CD4-positive, alpha-beta T cell treated with Interleukin-12 subunit alpha and Interleukin-12 subunit beta, for 1 hour (primary cell): ENCODE results near the gene OTOG.

Source experiments
- DNase-seq: peaks from one replicate; pipeline ENCODE4 v3.0.0-alpha.2; 2020

Gene OTOG

DNA sequence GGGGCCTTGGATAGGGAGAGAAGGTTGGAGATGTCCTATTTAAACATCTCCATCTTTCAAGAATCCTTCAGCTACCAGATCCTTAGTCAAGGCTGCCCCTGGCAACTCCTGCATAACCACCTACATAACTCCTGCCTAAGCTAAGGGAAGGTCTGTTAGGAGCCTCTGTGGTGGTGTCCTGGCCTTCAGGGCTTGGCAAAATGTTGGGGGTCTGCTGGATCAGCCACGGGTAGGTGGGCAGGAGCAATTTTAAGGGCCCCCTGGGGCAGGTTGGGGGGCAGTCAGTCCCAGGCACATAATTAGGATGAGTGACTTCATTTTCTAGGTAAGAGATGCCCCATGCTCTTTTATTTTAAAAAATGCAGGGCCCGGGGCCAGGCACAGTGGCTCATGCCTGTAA is 28.7 kb upstream of the OTOG start:
- no peak for DNase-seq

DNA sequence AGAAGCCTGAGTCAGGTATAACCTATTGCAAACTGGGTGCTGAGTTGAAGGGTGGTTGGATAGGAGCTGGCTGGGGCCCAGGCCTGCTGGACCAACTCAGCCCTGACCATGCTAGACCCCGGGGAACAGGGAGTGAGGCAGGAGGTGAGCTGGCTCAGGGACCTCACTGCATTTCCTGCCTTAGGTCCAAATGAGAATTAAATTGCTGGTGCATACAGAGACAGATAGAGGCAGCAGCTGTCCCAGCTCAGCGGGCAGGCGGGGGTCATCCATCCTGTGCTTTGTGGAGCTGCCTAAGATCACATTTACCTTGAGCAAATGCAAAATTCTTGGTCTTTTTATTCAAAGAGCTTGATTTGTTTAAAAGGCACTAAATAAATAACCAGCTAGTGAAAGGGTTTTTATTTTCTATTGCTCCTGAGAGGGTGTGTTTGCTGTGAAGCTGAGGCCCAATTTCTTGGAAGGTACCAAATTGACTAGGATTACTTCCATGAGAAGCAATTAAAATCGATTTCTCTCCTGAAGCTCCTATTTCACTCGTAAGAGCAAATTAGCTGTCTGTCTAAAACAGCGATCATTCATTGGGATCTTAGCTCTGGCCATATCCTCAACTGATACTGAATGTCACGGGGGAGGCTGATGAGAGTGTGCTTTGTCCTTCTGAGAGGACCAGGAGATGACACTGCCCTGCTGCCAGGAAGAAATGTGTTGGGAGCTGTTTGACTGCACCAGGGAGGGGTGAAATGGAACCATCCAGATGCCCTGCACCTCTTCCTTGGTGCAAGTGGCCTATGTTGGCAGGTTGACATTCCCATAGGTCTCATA is 27.8 kb upstream of the OTOG start:
- DNase-seq = no peak

DNA sequence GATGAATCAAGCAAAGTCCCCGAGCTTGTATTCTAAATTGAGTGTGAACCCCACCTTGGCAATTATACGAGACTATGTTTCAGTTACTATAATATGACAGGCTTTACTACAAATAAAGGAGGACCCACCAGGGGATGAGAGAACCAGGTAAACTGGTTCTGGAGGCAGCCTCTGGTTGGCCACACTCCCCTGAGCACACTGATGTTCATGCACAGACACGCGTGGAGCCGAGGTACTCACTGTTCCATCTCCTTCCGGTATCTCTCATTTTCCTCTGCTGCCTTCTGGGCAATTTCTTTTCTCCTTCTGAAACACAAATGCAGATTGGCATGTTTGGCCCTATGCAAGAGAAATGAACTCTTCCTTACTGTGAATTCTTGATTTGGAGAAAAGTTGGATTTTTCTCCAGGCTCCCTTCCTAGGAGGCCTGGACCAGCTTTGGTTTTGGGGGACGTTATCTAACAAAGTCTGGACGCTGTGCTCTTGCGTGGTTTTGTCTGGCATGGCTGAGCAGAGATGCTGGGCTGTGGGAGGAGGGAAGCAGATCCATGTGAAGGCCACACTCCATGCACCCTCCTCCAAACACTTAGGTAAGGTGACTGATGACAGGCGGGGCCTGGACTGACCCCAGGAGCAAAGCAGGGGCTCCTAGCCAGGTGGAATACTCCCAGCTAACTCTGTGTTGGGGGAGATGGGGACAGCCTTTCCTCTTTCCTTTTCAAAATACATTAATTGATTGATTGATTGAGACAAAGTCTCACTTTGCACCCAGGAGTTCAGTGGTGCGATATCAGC is 25.8 kb upstream of the OTOG start:
- no peak for DNase-seq

DNA sequence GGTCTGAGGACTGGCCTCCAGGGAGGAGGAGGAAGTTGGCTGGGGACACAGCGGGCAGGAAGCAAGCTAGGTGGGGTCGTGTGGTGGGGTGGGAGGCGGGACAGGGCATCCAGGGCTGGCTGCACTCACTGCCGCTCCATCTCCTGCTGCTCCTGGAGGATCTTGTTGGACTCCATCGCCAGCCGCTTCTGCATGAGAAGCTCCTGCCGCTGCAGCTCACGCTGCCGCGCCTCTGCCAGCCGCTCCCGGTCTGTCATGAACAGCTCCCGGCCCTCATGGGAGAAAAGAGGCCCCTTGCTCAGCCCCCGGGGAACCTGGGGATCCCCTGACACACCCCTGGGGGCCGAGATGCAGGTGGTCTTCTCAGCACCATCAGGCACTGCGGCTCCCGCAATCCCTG is 24.4 kb upstream of the OTOG start:
- DNase-seq = no peak

DNA sequence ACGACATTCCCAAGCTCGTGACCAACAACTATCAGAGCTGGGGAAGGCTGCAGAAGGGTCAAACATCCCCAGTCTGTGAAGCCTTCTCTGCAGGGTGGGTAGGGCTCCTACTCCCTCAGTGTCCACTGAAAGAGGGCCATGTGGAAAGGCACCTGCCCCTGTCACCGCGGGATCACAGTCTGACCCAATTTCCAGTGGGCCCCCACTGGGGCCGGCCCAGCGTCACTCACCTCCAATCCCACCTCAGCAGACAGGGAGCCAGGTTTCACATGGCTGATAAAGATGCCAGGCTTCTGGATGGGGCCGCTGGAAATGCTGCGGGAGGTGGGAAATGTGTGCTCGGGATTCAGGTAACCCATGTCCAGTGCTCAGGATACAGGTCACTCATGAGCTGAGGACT is 22.8 kb upstream of the OTOG start:
- DNase-seq = no peak

DNA sequence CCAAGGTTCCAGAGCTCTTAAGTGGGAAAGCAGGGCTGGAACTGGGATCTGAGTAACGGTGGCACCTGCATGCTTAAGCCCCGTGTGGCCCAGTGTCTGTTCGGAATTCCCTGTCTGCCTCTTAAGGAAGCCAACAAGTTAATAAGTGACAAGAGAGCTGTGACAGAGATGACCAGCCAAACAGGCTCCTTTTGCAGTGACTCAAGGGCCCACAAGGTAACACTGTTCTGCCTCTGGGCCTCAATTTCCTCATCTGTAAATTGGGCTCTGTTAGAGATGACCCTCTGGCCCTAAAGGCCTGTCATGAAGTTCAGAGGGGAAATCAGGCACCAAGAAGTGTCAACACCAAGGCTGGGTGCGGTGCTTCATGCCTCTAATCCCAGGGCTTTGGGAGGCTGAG is 21.5 kb upstream of the OTOG start:
- no peak for DNase-seq

DNA sequence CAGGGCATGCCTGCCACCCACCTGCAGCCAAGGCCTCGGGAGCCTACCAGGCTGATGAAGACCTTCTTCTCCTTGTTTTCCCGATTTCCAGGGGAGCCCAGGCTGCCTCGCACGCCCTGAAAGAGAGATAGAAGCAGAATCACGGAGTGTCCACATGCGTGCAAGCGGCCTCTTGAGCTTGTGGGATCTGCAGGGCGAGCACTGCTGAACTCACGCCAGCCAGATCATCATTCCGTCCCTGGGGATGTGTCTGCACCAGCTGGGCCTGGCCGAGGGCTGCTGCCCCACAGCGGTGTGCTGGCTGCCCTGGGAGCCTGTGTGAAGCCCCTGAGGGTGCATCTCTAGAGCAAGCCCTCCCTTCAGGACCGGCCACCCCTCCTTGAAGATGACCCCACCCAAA is 20.7 kb upstream of the OTOG start:
- DNase-seq = no peak

DNA sequence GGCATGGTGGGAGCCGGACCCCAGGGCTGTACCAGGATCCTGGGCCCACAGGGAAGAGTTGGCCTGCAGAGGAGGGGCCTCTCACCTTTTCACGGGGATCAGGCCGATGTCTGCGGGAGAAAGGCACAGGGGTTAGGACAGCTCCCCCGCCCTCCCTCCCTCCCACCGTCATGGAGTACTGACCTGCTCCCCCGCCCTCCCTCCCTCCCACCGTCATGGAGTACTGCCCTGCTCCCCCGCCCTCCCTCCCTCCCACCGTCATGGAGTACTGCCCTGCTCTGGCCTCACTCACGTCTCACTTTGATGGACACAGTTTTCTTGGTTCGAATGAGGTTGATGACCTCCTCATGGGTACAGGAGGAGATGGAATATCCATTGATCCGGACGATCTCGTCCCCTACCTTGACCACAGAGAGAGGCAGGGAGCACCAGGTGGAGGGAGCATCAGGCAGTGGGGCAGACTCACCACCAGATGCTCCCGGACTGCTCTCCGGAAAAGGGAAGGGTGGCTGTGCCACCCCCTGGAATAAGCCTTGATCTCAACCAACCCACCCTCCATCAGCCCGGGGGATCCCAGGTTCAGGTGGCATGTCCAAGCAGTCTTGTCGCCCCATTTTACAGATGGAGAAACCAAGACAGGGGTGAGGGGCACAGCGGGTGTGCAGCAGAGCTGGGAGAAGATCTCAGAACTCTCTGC is 20.0 kb upstream of the OTOG start:
- no peak for DNase-seq

DNA sequence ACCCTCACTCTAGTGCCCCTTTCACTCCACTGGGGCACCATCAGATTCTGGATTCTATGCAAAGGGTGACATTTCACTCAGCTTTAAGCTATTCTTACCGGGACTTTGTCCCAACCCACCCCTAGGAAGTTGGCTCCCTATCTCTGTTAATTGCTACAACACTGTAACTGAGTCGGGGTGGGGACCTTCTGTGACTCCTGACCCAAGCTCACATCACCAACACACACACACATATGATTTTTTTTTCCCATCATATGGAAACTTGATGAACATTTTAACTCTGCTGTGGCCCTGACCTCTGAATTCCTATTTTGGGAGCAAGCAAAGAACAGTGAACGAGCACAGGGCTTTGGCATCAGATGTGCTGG is 19.4 kb upstream of the OTOG start:
- no peak for DNase-seq

DNA sequence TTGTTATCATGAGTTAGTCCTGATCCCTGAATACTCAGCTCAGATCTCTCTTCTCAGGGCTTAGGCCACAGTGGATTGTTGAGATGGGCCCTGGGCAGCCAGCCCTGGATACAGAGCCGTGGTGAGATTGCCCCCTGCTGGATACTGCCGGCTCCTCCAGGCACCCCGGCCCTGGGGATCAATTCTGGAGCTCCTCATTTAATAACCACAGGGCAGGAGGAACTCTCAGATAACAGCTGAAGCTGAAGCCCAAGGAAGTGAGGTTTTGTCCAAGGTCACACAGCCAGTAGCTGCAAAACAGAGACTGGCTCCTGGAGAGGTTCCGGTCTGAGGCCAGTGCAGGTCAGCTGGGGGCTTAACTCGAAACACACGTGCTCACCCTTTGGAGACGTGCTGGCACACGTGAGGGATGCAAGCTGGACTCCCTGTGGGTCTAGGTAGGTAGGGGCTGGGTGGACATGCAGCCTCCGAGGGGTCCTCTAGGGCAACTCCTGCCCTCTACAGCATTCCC is 18.8 kb upstream of the OTOG start:
- DNase-seq = peak; percentile 31

DNA sequence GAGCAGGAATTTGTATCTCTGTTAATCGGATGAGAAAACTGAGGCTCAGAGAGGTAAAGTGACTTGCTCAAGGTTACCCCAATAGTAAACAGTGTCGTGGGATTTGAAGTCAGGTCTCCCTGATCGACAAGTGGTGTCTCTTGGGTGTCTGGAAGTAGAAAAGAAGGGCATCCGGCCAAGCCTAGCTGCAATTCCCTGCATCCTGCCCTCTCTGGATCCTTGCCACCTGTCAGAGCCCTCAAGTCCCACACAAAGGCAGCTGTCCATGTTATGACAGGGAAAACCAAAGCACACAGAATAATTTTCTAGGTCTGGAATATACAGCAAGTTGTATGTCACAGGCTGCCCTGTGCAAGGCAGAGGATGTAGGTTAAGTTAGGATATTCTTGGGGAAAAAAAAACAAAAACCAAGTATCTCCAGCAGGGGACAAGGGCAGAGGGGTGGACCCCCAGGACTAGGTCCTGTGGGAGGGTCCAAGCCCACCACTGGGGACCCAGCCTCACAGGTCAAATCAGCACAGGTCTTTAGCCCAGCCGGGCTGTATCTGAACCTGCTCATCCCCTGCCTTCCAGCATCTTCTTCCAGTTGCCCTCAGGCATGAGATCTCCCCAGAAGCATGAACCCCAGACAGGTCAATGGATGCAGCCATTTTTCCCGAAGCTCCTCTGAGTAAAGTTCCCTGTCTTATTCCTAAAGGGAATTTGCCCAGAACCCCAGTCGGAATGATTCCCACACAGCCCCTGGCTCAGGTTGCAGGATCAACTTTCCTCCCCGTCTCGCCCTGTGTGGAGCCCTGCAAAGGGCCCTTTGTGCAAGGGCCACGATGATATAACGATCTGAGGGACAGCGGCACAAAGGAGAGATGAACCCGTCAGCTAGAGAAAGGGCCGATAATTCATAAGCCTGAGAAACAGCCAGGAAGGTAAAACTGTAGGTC is 17.9 kb upstream of the OTOG start:
- DNase-seq = no peak

DNA sequence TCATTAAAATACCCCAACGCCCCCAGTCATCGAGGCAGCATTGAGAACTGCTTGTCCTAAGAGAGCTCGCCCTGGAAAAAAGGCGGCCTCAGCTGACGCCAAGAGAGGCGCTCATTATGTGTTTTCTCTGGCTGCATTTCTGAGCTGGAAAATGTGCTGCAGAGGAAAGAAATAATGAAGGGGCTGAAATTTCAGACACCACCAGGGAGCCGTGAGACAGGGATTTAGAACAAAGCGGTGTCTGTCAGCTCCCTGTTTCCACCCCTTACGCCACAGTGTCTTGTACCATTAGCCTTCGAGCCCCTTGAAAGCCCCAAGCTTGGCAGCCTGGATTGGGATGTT is 17.2 kb upstream of the OTOG start:
- no peak for DNase-seq

DNA sequence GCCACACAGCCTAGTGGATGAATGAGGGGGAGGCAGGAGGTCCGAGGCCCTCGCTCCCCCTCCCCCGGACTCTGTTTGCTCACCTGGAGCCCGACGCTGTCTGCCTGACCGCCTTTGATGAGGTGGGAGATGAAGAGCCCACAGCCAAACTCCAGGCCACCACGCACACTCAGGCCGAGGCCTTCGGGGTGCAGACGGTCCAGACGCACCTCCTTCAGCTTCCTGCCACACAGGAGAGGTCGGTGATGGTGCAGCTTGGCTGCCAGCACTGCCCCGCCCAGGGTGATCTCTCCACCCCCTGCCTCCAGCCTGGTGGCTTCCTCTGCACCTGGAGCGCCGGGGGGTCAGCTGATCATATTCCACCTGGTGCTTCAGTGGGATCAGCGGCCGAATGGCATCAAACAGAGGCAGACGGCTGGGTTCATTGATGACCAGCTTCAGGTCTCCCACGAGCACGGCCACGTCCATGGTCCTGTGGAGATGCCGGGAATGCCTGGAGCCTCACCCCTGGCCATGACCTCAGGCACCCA is 15.9 kb upstream of the OTOG start:
- DNase-seq = no peak

DNA sequence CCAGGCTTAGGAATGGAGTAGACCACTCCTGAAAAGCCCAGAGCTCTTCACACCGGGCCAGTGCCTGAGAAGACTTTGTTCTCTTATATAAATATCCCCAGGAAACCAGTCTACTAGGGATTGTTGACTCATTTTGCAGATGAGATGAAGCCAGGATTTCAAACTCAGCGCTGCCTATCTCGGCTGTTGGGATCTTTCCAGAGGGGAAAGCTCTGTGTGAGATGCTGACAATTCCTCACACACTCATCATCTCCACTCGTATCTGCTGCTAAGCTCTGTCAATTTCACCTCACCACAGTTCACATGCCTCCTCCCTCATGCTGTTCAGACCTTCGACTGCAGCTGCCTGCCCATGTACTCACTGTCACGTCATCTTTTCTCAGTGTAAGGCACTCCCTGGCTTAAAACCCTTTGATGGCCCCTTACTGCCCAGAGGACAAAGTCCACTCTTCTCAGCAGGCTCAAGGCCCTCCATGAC is 15.4 kb upstream of the OTOG start:
- DNase-seq = no peak

DNA sequence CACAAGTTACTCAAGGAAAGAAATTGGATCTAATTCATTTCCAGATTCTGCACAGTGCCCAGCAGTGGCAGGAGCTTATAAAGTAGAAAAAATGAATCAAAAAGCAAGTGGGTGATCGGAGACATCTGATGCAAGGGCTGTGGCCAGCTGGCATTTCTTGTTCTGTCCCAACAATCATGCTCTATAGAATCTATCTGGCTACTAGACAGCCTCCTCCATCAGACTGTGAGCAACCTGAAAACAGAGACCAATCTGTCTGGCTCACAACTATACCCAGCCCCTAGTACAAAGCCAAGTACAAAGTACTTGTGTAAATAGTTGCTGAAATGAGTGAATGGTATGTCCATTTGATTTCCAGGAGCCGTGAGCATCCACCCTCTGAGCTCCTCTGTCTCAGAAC is 14.3 kb upstream of the OTOG start:
- no peak for DNase-seq

DNA sequence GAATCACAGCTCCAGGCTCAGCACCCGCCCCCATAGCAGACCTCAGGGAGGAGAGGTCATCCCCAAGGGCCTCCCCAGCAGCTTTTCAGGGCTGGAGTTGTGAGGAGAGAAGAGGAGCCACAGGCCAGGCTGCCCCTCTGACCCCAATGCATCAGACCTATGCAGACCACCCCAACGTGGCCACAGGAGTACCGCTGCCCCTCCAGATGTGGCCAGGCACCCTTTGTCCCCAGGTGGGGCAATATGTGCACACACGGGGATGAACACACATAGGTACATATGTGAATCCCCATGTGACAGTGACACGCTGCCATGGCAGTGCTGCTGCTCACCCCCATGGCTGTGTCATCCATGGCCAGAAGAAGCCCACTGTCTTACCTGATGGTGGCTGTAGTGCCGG is 13.7 kb upstream of the OTOG start:
- no peak for DNase-seq

DNA sequence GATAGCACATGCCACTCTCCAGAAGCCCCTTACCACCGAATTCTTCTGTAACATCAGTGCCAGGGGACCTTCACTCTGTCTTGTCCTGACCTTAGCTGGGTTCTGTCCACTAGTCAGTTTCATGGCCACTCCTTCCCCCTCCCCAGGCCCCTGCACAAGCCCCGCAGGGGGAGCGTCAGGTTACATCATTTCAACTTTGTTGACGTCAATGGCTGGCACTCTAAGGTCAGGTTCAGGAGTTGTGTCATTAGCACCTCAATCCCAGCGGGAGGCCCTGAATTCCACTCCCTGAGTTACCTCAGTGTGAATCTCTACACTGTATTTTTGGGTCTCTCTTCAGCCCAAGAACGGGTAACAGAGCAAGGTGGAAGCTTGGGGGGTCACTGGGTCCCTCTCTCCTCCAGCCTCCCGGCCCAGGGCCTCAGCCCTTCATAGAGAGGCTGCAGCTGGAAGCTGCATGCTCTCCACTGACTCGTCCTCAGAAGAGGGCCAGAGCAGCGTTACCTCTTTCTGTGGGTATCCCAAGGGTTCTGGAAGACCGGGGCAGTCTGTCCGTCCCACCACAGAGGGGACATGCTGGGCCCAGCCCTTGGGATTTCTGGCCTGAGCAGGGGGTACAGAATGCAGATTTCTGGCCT is 13.2 kb upstream of the OTOG start:
- no peak for DNase-seq

DNA sequence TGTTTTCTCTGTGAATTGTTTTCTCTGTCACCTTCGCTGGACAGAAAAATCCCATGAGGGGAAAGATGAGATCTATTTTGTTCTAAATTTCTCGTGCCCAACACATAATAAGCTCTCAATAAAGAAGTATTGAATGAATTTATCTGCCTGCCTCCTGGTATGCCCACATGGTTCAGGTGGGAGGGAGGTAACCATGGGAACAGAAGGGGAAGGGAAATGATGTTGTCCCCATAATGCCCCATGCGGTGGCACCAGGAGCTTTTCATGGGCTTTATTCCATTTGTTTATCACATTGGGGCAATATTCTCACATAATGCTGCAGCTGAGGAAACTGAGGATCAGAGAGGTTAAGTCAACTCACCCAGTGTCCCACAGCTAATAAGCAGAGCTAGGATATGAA is 11.6 kb upstream of the OTOG start:
- no peak for DNase-seq

DNA sequence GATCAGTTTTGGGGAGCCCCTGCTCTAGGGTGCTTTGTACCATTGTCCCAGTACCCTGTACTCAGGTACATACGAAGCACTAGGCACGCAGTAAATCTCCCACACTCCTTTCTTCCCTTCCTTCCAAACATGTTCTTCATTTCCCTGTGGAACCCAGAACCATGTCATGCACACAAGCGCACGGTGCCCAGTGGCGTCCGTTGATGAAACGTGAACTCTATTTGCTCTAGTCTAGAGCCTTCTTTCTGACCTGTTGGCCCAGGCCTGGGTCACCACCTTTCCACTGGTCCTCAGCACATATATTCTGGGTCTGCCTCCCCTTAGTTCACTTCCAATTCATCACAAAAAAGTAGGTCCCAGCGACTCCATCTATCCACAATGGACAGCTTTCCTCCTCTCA is 9.8 kb upstream of the OTOG start:
- no peak for DNase-seq

DNA sequence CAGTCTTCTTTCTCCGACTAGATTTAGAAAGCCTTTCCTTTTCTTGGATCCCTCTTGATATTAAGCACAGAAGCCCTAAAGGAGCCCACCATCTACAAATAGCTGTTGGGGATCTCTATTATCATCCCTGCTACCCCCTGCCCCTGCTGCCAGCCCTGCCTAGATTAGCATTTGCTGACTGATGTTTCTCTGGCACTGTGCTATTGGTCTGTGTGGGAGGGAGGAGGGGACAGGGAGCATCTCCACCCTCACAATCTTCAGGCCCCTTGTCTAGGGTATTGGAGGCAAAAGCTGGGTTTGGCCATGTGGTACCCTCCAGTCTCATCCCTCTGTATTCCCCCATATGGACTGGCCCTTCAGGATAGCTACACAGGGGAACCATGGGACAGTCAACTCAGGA is 9.0 kb upstream of the OTOG start:
- DNase-seq = no peak

DNA sequence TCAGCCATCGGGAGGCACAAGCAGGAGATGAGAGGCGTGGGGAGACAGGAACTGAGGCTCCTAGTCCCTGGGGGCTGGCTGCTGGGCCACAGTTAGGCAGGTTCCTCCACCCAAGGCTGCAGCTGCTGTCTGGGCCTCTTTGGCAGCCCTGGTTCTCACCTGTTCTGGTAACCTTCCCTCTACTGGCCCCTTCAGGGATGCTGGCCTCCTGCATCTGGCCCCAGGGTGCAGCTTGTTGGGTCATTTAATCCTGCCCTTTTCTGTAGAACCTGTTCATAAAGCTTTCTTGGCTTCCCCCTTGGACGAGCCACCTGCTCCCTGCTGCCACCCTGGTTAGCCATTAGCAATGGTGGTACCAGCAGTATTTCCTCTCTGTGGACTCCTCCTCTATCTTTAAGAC is 8.3 kb upstream of the OTOG start:
- no peak for DNase-seq

DNA sequence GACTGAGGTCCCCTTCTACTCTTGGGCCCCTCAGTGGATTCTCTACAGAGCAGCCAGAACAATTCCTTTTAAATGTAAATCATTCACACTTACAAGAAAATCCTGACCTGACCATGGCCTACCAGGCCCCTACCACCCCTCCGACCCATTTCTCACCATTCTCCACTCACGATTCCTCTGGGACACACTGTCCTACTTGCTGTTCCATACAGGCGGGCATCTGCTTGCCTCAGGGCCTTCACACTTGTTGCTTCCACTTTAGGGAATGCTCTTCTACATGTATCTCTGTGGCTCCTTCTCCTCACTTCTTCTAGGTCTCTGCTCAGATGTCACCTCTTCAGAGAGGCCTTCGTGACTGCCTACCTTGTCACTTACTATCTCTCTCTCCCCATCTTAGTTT is 6.3 kb upstream of the OTOG start:
- no peak for DNase-seq
